ENCODE data around the gene RPS6KB2. TPM values are rescaled to one million over a fixed set of nuclear protein-coding genes. Genes with fewer than 3 reads are reported as not detected.

Gene RPS6KB2
- total and polyA plus RNA-seq, 4 donors, result 30.8 to 84.8 (median 37.9) TPM

DNA sequence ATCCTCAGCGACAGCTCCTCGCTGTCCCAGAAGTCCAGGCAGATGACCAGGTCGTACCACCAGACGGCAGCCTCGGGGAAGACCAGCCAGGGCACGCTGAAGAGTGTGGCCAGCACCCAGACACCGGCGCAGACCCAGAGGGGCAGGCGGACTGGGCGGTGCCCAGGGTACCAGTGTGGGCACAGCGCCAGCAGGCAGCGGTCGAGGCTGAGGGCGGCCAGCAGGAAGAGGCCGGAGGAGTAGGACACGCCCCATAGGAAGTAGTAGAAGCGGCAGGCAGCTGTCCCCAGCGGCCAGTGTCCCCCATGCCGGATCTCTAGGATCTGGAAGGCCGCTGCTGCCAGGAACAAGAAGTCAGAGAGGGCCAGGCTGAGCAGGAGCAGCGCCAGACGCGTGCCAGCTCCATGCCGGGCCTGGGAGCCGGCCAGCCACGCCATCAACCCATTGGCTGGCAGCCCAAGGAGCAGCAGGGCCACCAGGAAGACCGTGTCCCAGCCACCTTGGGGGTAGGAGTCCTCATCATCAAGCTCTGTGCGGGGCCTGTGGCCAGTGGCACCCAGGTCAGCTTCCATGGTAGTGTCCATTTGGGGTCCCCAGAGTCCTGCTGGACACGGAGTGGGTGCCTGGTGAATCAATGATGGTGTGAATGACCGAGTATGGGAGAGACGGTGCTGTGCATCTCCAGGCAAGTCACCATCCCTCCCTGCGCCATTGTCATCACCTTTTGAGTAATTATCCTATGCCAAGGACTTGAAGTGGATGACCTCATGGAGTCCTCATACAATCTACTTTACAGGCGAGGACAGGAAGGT, 24.1 kb downstream of the RPS6KB2 start, which contains the start of gene GPR152:
TSS of gene GPR152 (minus strand) at position 589 of the 812 bp plus-strand sequence. CDS start at position 584, 5 bp downstream.
- Histone ChIP-seq H3K4me1 (ENCODE audit: control insufficient read depth in 1 of 2, insufficient read depth in 2 of 2, low read length in 2 of 2) (no peaks in the 10 kb centered on the region), H3K9me3 (ENCODE audit: control insufficient read depth, low read length) (no peaks in the 10 kb centered on the region), H3K27ac (ENCODE audit: low read depth in 1 of 2, low read length in 2 of 2) (no peak within 1 kb of the TSS), H3K36me3 (ENCODE audit: control insufficient read depth in 1 of 2, insufficient read depth in 2 of 2, low read length in 1 of 2) (no peaks in the 10 kb centered on the region), H3K27me3 (ENCODE audit: control insufficient read depth in 1 of 2, insufficient read depth in 2 of 2, low read length in 1 of 2) (no peaks in the 10 kb centered on the region), H3K4me3 (ENCODE audit: low read length in 2 of 2) (no peak within 1 kb of the TSS)
- peak; percentile 33 for ATAC-seq (ENCODE audit: low FRiP score)
- peak in 1 of 2 donors; percentile 83 for DNase-seq
- intact Hi-C loops (cut with DNase I), result no loop called here
- 83 to 84% methylated on average over 33 of the region's 33 CpGs for WGBS, 2 donors

DNA sequence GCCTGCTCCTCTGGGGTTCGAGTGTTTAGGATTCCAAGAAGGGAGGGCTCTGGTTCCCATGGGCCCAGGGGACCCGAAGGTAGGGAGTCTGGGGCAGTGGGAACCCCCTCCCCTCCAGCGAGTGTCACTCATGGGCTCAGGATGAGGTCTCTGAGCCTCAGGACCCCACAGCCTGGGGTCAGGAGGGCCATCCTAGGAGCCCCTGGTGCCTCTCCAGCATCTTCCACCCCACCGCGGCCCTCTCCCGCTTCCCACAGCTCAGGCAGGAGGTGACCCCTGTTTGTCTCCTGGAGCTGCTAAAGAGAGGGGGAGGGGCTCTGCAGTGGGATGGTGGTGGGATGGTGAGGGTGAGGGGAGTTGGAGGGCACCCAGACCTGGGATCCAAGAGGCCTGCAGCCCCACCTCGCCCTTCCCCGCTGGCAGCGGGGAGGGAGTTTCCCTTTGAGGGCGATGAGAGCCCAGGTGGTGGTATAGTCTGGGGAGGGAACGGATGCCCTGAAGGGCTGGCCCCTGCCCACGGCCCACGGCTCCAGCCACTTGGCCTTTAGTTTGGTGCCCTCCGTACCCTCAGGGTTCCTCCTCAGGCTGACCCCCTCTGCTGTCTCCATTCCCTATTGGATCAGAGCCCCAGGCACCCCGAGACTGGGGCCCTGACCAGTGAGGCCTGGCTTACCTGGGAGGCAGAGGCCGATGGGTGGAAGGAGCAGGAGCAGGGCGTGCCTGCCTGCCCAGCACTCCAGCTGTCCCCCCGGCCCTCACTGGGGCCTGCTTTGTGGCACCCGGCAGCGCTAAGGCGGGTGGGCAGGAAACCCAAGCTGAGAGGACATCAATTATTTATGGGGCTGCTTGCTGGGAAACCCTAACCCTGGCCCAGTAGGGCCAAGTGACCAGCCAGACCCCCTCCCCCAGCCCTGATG, 25.8 kb downstream of the RPS6KB2 start:
- Histone ChIP-seq H3K36me3 (ENCODE audit: control insufficient read depth in 1 of 2, insufficient read depth in 2 of 2, low read length in 1 of 2) (no peaks in the 10 kb centered on the region), H3K4me1 (ENCODE audit: control insufficient read depth in 1 of 2, insufficient read depth in 2 of 2, low read length in 2 of 2) (no peaks in the 10 kb centered on the region), H3K4me3 (ENCODE audit: low read length in 2 of 2) (no peak overlapping the region), H3K9me3 (ENCODE audit: control insufficient read depth, low read length) (no peaks in the 10 kb centered on the region), H3K27me3 (ENCODE audit: control insufficient read depth in 1 of 2, insufficient read depth in 2 of 2, low read length in 1 of 2) (no peaks in the 10 kb centered on the region), H3K27ac (ENCODE audit: low read depth in 1 of 2, low read length in 2 of 2) (no peak overlapping the region)
- DNase-seq, result no peak
- intact Hi-C loops (cut with DNase I), result no loop called here
- WGBS, 2 donors, result 90 to 91% methylated on average over 21 of the region's 21 CpGs
- no peak for ATAC-seq (ENCODE audit: low FRiP score)

DNA sequence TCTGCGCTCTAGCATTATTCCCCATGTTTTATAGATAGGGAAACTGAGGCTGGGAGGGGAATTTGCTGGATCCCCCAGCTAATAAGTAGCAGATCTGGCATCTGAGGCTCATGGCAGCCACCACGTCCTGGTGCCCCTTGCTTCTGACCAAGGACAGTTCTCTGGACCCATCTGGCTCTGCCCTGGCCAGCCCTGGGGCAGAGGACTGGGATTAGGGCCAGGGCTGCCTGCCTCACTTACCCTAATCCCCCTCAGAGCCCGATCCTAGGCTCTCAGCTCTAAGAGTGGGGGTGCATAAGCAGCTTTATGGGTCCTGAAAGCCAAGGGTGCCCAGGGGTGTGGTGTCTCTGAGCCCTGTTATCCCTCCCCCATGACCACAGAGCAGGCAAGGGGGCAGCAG, 26.8 kb downstream of the RPS6KB2 start, which contains the start of gene CABP4:
TSS of gene CABP4 (plus strand) at position 301 of the 400 bp plus-strand sequence. CDS start at position 371, 70 bp downstream.
- intact Hi-C loops (cut with DNase I), result no loop called here
- H3K27ac ChIP-seq (ENCODE audit: low read depth in 1 of 2, low read length in 2 of 2), result no peak within 1 kb of the TSS
- H3K9me3 ChIP-seq (ENCODE audit: control insufficient read depth, low read length), result no peaks in the 10 kb centered on the region
- DNase-seq (no peak), ATAC-seq (ENCODE audit: low FRiP score) (no peak)
- 91% methylated on average over 3 of the region's 3 CpGs for WGBS, 2 donors
- no peak within 1 kb of the TSS for H3K4me3 ChIP-seq (ENCODE audit: low read length in 2 of 2)
- H3K27me3 ChIP-seq (ENCODE audit: control insufficient read depth in 1 of 2, insufficient read depth in 2 of 2, low read length in 1 of 2), result no peaks in the 10 kb centered on the region
- no peaks in the 10 kb centered on the region for H3K4me1 ChIP-seq (ENCODE audit: control insufficient read depth in 1 of 2, insufficient read depth in 2 of 2, low read length in 2 of 2)
- H3K36me3 ChIP-seq (ENCODE audit: control insufficient read depth in 1 of 2, insufficient read depth in 2 of 2, low read length in 1 of 2), result no peaks in the 10 kb centered on the region

DNA sequence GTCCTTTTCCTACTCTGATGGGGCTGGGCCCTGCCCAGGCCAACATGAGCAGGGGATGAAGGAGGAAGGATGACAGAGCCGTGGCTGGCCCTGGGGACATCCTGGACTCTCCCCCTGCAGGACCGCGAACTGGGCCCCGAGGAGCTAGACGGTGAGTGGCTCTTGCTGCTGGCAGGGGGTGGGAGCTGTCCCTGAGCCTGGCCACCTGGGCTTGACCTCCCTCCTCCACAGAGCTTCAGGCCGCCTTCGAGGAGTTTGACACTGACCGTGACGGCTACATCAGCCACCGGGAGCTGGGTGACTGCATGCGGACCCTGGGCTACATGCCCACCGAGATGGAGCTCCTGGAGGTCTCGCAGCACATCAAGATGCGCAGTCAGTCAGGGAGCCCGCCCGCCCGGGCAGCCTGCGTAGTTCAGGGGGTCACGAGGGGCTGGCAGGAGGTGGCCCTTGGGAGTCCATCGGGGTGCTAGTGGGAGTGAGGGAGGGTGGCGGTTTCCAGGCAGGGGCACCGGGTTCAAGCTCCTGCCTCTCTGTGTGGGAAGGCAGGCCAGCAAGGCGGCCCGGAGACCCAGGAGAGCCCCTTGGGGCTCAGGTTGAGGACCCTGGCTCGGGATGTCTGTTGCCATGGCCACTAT, 27.9 kb downstream of the RPS6KB2 start:
- Histone ChIP-seq H3K9me3 (ENCODE audit: control insufficient read depth, low read length) (no peaks in the 10 kb centered on the region), H3K27me3 (ENCODE audit: control insufficient read depth in 1 of 2, insufficient read depth in 2 of 2, low read length in 1 of 2) (no peaks in the 10 kb centered on the region), H3K27ac (ENCODE audit: low read depth in 1 of 2, low read length in 2 of 2) (no peak overlapping the region), H3K4me3 (ENCODE audit: low read length in 2 of 2) (no peak overlapping the region), H3K4me1 (ENCODE audit: control insufficient read depth in 1 of 2, insufficient read depth in 2 of 2, low read length in 2 of 2) (no peaks in the 10 kb centered on the region), H3K36me3 (ENCODE audit: control insufficient read depth in 1 of 2, insufficient read depth in 2 of 2, low read length in 1 of 2) (no peaks in the 10 kb centered on the region)
- intact Hi-C loops (cut with DNase I), result no loop called here
- DNase-seq, result no peak
- no peak for ATAC-seq (ENCODE audit: low FRiP score)
- 80 to 84% methylated on average over 25 of the region's 25 CpGs for WGBS, 2 donors

DNA sequence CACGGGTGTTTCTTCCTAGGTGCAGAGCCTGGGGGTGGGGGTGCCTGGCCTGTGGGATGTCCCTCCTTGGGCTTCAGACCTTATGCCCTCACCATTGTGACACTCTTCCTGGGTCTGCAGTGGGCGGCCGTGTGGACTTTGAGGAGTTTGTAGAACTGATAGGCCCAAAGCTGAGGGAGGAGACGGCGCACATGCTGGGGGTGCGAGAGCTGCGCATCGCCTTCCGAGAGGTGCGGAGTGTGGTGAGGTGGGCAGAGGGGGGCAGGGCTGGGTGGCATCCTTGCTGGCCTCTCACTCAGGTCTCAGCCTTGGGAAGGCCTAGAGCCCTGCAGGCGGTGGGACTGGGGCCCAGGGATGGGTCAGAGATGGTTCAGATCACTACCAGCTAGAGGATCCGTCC, 29.2 kb downstream of the RPS6KB2 start:
- no peak for DNase-seq
- 89 to 90% methylated on average over 12 of the region's 12 CpGs for WGBS, 2 donors
- no peaks in the 10 kb centered on the region for H3K36me3 ChIP-seq (ENCODE audit: control insufficient read depth in 1 of 2, insufficient read depth in 2 of 2, low read length in 1 of 2)
- peak; percentile 51 for ATAC-seq (ENCODE audit: low FRiP score)
- no peak overlapping the region for H3K27ac ChIP-seq (ENCODE audit: low read depth in 1 of 2, low read length in 2 of 2)
- H3K9me3 ChIP-seq (ENCODE audit: control insufficient read depth, low read length), result no peaks in the 10 kb centered on the region
- no peaks in the 10 kb centered on the region for H3K4me1 ChIP-seq (ENCODE audit: control insufficient read depth in 1 of 2, insufficient read depth in 2 of 2, low read length in 2 of 2)
- H3K27me3 ChIP-seq (ENCODE audit: control insufficient read depth in 1 of 2, insufficient read depth in 2 of 2, low read length in 1 of 2), result no peaks in the 10 kb centered on the region
- intact Hi-C loops (cut with DNase I), result no loop called here
- H3K4me3 ChIP-seq (ENCODE audit: low read length in 2 of 2), result no peak overlapping the region

DNA sequence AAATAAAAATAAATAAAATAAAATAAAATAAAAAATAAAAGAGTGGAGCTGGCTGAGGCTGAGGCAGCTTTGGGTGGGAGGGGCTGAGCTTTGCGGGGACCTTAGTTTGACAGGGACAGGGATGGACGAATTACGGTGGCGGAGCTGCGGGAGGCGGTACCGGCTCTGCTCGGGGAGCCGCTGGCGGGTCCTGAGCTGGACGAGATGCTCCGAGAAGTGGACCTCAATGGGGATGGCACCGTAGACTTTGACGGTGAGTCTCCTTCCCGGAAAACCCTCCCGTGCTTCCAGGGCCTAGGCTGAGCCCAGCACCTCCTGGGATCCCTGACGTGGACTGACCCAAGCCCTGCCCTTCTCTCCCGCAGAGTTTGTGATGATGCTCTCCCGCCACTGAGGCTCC, 30.0 kb downstream of the RPS6KB2 start:
- Histone ChIP-seq H3K36me3 (ENCODE audit: control insufficient read depth in 1 of 2, insufficient read depth in 2 of 2, low read length in 1 of 2) (no peaks in the 10 kb centered on the region), H3K27ac (ENCODE audit: low read depth in 1 of 2, low read length in 2 of 2) (no peak overlapping the region), H3K4me1 (ENCODE audit: control insufficient read depth in 1 of 2, insufficient read depth in 2 of 2, low read length in 2 of 2) (no peaks in the 10 kb centered on the region), H3K27me3 (ENCODE audit: control insufficient read depth in 1 of 2, insufficient read depth in 2 of 2, low read length in 1 of 2) (no peaks in the 10 kb centered on the region), H3K4me3 (ENCODE audit: low read length in 2 of 2) (no peak overlapping the region), H3K9me3 (ENCODE audit: control insufficient read depth, low read length) (no peaks in the 10 kb centered on the region)
- intact Hi-C loops (cut with DNase I), result no loop called here
- DNase-seq, result no peak
- no peak for ATAC-seq (ENCODE audit: low FRiP score)
- 82 to 86% methylated on average over 19 of the region's 19 CpGs for WGBS, 2 donors

DNA sequence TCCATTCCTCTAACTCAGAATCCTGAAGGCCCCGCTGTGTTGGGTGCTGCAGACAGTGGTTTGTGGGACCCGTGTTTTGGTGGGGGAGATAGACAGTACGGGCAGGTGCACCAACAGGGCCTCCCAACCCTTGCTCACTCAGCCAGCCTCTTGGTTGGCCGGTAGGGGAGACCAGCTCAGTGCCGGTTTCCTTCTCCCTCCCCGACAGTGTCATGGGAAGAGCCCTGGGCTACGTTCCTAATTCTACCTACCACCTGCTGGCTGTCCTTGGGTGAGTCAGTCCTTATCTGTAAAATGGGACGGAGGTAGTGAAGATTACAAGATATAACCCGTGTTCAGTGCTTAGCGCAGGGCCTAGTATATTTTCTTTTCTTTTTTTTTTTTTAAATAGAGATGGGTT, 34.9 kb downstream of the RPS6KB2 start:
- Histone ChIP-seq H3K4me3 (ENCODE audit: low read length in 2 of 2) (no peak overlapping the region), H3K27me3 (ENCODE audit: control insufficient read depth in 1 of 2, insufficient read depth in 2 of 2, low read length in 1 of 2) (no peaks in the 10 kb centered on the region), H3K27ac (ENCODE audit: low read depth in 1 of 2, low read length in 2 of 2) (no peak overlapping the region), H3K36me3 (ENCODE audit: control insufficient read depth in 1 of 2, insufficient read depth in 2 of 2, low read length in 1 of 2) (no peaks in the 10 kb centered on the region), H3K4me1 (ENCODE audit: control insufficient read depth in 1 of 2, insufficient read depth in 2 of 2, low read length in 2 of 2) (no peaks in the 10 kb centered on the region), H3K9me3 (ENCODE audit: control insufficient read depth, low read length) (no peaks in the 10 kb centered on the region)
- DNase-seq (no peak), ATAC-seq (ENCODE audit: low FRiP score) (no peak)
- intact Hi-C loops (cut with DNase I), result no loop called here
- 90 to 91% methylated on average over 10 of the region's 10 CpGs for WGBS, 2 donors

DNA sequence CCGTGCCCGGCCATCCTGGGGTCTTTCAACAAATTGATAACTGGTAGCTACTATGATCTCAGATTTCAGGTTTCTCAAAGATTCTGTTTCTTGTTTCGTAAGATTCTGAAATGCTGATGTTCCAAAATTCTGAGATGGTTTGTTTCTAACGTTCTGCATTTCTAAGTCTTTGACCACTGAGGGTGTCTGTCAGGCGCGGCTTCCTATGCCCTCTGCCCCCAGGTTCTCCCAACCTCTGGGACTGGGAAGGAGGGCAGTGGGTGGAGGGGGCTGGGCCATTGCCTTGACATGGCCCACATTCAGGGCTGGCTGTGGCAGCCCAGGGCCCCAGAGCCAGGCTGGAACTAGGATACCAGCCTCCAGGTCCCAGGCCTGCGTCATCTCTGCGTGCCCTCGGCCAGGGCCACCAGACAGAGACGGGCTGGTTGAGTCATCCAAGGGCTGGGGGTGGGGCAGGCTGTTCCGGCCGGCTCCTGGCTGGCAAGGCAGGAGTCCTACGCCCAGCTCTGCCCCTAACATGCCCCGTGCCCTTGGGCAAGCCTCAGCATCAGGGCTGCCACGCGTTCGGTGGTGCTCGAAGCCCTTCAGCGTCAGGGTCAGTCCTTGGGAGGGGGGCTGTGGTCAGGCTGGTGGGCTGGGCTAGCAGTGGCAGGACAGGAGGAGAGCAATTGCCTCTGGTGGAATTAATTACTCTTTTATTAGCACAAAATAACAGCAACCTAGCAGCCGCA, 35.6 kb downstream of the RPS6KB2 start:
- H3K27me3 ChIP-seq (ENCODE audit: control insufficient read depth in 1 of 2, insufficient read depth in 2 of 2, low read length in 1 of 2), result no peaks in the 10 kb centered on the region
- peak; percentile 69 for ATAC-seq (ENCODE audit: low FRiP score)
- WGBS, 2 donors, result 69 to 71% methylated on average over 20 of the region's 20 CpGs

More for the DNA sequence above, 35.6 kb downstream of the RPS6KB2 start:
- intact Hi-C loops (cut with DNase I), result no loop called here
- peak overlapping the region in 1 of 2 donors; percentile 18 for H3K27ac ChIP-seq (ENCODE audit: low read depth in 1 of 2, low read length in 2 of 2)
- H3K4me1 ChIP-seq (ENCODE audit: control insufficient read depth in 1 of 2, insufficient read depth in 2 of 2, low read length in 2 of 2), result no peaks in the 10 kb centered on the region
- DNase-seq, result peak; percentile 91 to 94
- no peak overlapping the region for H3K4me3 ChIP-seq (ENCODE audit: low read length in 2 of 2)
- H3K9me3 ChIP-seq (ENCODE audit: control insufficient read depth, low read length), result no peaks in the 10 kb centered on the region
- H3K36me3 ChIP-seq (ENCODE audit: control insufficient read depth in 1 of 2, insufficient read depth in 2 of 2, low read length in 1 of 2), result no peaks in the 10 kb centered on the region

Measured in aorta (tissue), 5 donors.